ENCODE measurements around the gene ABTB2.

The ABTB2 gene

GRCh38 chr11:34261820-34262219, 96.0 kb downstream of the ABTB2 start:
- Histone ChIP-seq H3K27me3 (ENCODE audit: insufficient read depth, low read length) (no peaks in the 10 kb centered on the region), H3K27ac (ENCODE audit: low read depth, low read length) (no peak overlapping the region), H3K9me3 (ENCODE audit: insufficient read depth, low read depth, low read length) (no peaks in the 10 kb centered on the region), H3K4me1 (ENCODE audit: insufficient read depth, low read length) (peaks cover 15% of the 10 kb centered on the region; the same call in 1 of the 2 replicates), H3K36me3 (ENCODE audit: insufficient read depth, low read length) (no peaks in the 10 kb centered on the region), H3K9ac (ENCODE audit: low read depth, low read length) (no peak overlapping the region), H3K4me3 (ENCODE audit: low read length) (no peak overlapping the region)
- WGBS = 100% methylated on average over 1 of the region's 1 CpG

GRCh38 chr11:34261095-34261494, 96.7 kb downstream of the ABTB2 start:
- WGBS = 83% methylated on average over 1 of the region's 2 CpGs
- no peaks in the 10 kb centered on the region for H3K9me3 ChIP-seq (ENCODE audit: insufficient read depth, low read depth, low read length)
- peaks cover 13% of the 10 kb centered on the region; the same call in 1 of the 2 replicates for H3K4me1 ChIP-seq (ENCODE audit: insufficient read depth, low read length)
- H3K27ac ChIP-seq (ENCODE audit: low read depth, low read length) = no peak overlapping the region
- H3K27me3 ChIP-seq (ENCODE audit: insufficient read depth, low read length) = no peaks in the 10 kb centered on the region
- no peak overlapping the region for H3K4me3 ChIP-seq (ENCODE audit: low read length)
- no peaks in the 10 kb centered on the region for H3K36me3 ChIP-seq (ENCODE audit: insufficient read depth, low read length)
- H3K9ac ChIP-seq (ENCODE audit: low read depth, low read length) = no peak overlapping the region

- no peak overlapping the region for H3K9ac ChIP-seq (ENCODE audit: low read depth, low read length)
- H3K4me1 ChIP-seq (ENCODE audit: insufficient read depth, low read length) = peaks cover 13% of the 10 kb centered on the region; the same call in 1 of the 2 replicates
- H3K27me3 ChIP-seq (ENCODE audit: insufficient read depth, low read length) = no peaks in the 10 kb centered on the region
- no peaks in the 10 kb centered on the region for H3K36me3 ChIP-seq (ENCODE audit: insufficient read depth, low read length)
- no peaks in the 10 kb centered on the region for H3K9me3 ChIP-seq (ENCODE audit: insufficient read depth, low read depth, low read length)
- H3K4me3 ChIP-seq (ENCODE audit: low read length) = no peak overlapping the region
- 94% methylated on average over 10 of the region's 10 CpGs for WGBS
- H3K27ac ChIP-seq (ENCODE audit: low read depth, low read length) = no peak overlapping the region
Measured at GRCh38 chr11:34260072-34260575, 97.7 kb downstream of the ABTB2 start.

GRCh38 chr11:34259087-34259486, 98.7 kb downstream of the ABTB2 start:
- Histone ChIP-seq H3K9me3 (ENCODE audit: insufficient read depth, low read depth, low read length) (no peaks in the 10 kb centered on the region), H3K9ac (ENCODE audit: low read depth, low read length) (no peak overlapping the region), H3K27ac (ENCODE audit: low read depth, low read length) (no peak overlapping the region), H3K4me3 (ENCODE audit: low read length) (no peak overlapping the region), H3K27me3 (ENCODE audit: insufficient read depth, low read length) (no peaks in the 10 kb centered on the region), H3K36me3 (ENCODE audit: insufficient read depth, low read length) (no peaks in the 10 kb centered on the region), H3K4me1 (ENCODE audit: insufficient read depth, low read length) (peaks cover 13% of the 10 kb centered on the region; the same call in 1 of the 2 replicates)
- WGBS = 79% methylated on average over 3 of the region's 3 CpGs

GRCh38 chr11:34256626-34257025, 101.2 kb downstream of the ABTB2 start:
- WGBS = 93% methylated on average over 6 of the region's 6 CpGs

GRCh38 chr11:34256150-34256549, 101.7 kb downstream of the ABTB2 start:
- Histone ChIP-seq H3K9me3 (ENCODE audit: insufficient read depth, low read depth, low read length) (no peaks in the 10 kb centered on the region), H3K36me3 (ENCODE audit: insufficient read depth, low read length) (no peaks in the 10 kb centered on the region), H3K27ac (ENCODE audit: low read depth, low read length) (no peak overlapping the region), H3K4me1 (ENCODE audit: insufficient read depth, low read length) (peaks cover 6% of the 10 kb centered on the region; the same call in 1 of the 2 replicates), H3K9ac (ENCODE audit: low read depth, low read length) (no peak overlapping the region), H3K4me3 (ENCODE audit: low read length) (no peak overlapping the region), H3K27me3 (ENCODE audit: insufficient read depth, low read length) (no peaks in the 10 kb centered on the region)
- 91% methylated on average over 6 of the region's 6 CpGs for WGBS

More at GRCh38 chr11:34256626-34257025, 101.2 kb downstream of the ABTB2 start:
- H3K36me3 ChIP-seq (ENCODE audit: insufficient read depth, low read length) = no peaks in the 10 kb centered on the region
- no peaks in the 10 kb centered on the region for H3K9me3 ChIP-seq (ENCODE audit: insufficient read depth, low read depth, low read length)
- no peak overlapping the region for H3K27ac ChIP-seq (ENCODE audit: low read depth, low read length)
- H3K9ac ChIP-seq (ENCODE audit: low read depth, low read length) = no peak overlapping the region
- peaks cover 4% of the 10 kb centered on the region; the same call in 1 of the 2 replicates for H3K4me1 ChIP-seq (ENCODE audit: insufficient read depth, low read length)
- H3K27me3 ChIP-seq (ENCODE audit: insufficient read depth, low read length) = no peaks in the 10 kb centered on the region
- H3K4me3 ChIP-seq (ENCODE audit: low read length) = no peak overlapping the region

GRCh38 chr11:34255101-34255500, 102.7 kb downstream of the ABTB2 start:
- no peaks in the 10 kb centered on the region for H3K36me3 ChIP-seq (ENCODE audit: insufficient read depth, low read length)
- no peaks in the 10 kb centered on the region for H3K27me3 ChIP-seq (ENCODE audit: insufficient read depth, low read length)
- no peak overlapping the region for H3K27ac ChIP-seq (ENCODE audit: low read depth, low read length)
- 57% methylated on average over 2 of the region's 2 CpGs for WGBS
- no peak overlapping the region for H3K9ac ChIP-seq (ENCODE audit: low read depth, low read length)
- peaks cover 6% of the 10 kb centered on the region; the same call in 1 of the 2 replicates for H3K4me1 ChIP-seq (ENCODE audit: insufficient read depth, low read length)
- no peak overlapping the region for H3K4me3 ChIP-seq (ENCODE audit: low read length)
- no peaks in the 10 kb centered on the region for H3K9me3 ChIP-seq (ENCODE audit: insufficient read depth, low read depth, low read length)

GRCh38 chr11:34254011-34254410, 103.8 kb downstream of the ABTB2 start:
- peaks cover 6% of the 10 kb centered on the region; the same call in 1 of the 2 replicates for H3K4me1 ChIP-seq (ENCODE audit: insufficient read depth, low read length)
- 93% methylated on average over 4 of the region's 4 CpGs for WGBS
- H3K27me3 ChIP-seq (ENCODE audit: insufficient read depth, low read length) = no peaks in the 10 kb centered on the region
- H3K4me3 ChIP-seq (ENCODE audit: low read length) = no peak overlapping the region
- H3K36me3 ChIP-seq (ENCODE audit: insufficient read depth, low read length) = no peaks in the 10 kb centered on the region
- no peak overlapping the region for H3K27ac ChIP-seq (ENCODE audit: low read depth, low read length)
- no peaks in the 10 kb centered on the region for H3K9me3 ChIP-seq (ENCODE audit: insufficient read depth, low read depth, low read length)
- no peak overlapping the region for H3K9ac ChIP-seq (ENCODE audit: low read depth, low read length)

- Histone ChIP-seq H3K4me3 (ENCODE audit: low read length) (no peak overlapping the region), H3K36me3 (ENCODE audit: insufficient read depth, low read length) (no peaks in the 10 kb centered on the region), H3K27ac (ENCODE audit: low read depth, low read length) (no peak overlapping the region), H3K9ac (ENCODE audit: low read depth, low read length) (no peak overlapping the region), H3K27me3 (ENCODE audit: insufficient read depth, low read length) (no peaks in the 10 kb centered on the region), H3K9me3 (ENCODE audit: insufficient read depth, low read depth, low read length) (no peaks in the 10 kb centered on the region), H3K4me1 (ENCODE audit: insufficient read depth, low read length) (peaks cover 6% of the 10 kb centered on the region; the same call in 1 of the 2 replicates)
- WGBS = 93% methylated on average over 3 of the region's 3 CpGs
Measured at GRCh38 chr11:34252651-34253050, 105.2 kb downstream of the ABTB2 start.

GRCh38 chr11:34252015-34252414, 105.8 kb downstream of the ABTB2 start:
- H3K36me3 ChIP-seq (ENCODE audit: insufficient read depth, low read length) = no peaks in the 10 kb centered on the region
- 73% methylated on average over 7 of the region's 7 CpGs for WGBS
- no peaks in the 10 kb centered on the region for H3K27me3 ChIP-seq (ENCODE audit: insufficient read depth, low read length)
- H3K4me1 ChIP-seq (ENCODE audit: insufficient read depth, low read length) = peaks cover 6% of the 10 kb centered on the region; the same call in 1 of the 2 replicates
- no peak overlapping the region for H3K9ac ChIP-seq (ENCODE audit: low read depth, low read length)
- no peak overlapping the region for H3K27ac ChIP-seq (ENCODE audit: low read depth, low read length)
- H3K4me3 ChIP-seq (ENCODE audit: low read length) = no peak overlapping the region
- no peaks in the 10 kb centered on the region for H3K9me3 ChIP-seq (ENCODE audit: insufficient read depth, low read depth, low read length)

GRCh38 chr11:34251589-34251980, 106.2 kb downstream of the ABTB2 start:
- Histone ChIP-seq H3K9ac (ENCODE audit: low read depth, low read length) (no peak overlapping the region), H3K9me3 (ENCODE audit: insufficient read depth, low read depth, low read length) (no peaks in the 10 kb centered on the region), H3K36me3 (ENCODE audit: insufficient read depth, low read length) (no peaks in the 10 kb centered on the region), H3K27me3 (ENCODE audit: insufficient read depth, low read length) (no peaks in the 10 kb centered on the region), H3K27ac (ENCODE audit: low read depth, low read length) (no peak overlapping the region), H3K4me1 (ENCODE audit: insufficient read depth, low read length) (peaks cover 6% of the 10 kb centered on the region; the same call in 1 of the 2 replicates), H3K4me3 (ENCODE audit: low read length) (no peak overlapping the region)
- WGBS = 72% methylated on average over 3 of the region's 3 CpGs
